Head of caudate nucleus (tissue), 42 donors: ENCODE results near the gene HTR5A.
A peak's percentile ranks its signal among the peaks of the same experiment; 100 is the strongest.

Source experiments
- DNase-seq, 42 donors: peaks; one replicate each; pipeline versions ENCODE4 v3.0.0 to v3.0.0-alpha.2; 2020 to 2021; ENCODE audit warnings: mixed read lengths in 7 of 42
- intact Hi-C: fragments of 100-400 bp; cut with DNase I; formaldehyde crosslinking; loops from one replicate; pipeline ENCODE4 v1.15.0; 2022

Gene HTR5A

DNA sequence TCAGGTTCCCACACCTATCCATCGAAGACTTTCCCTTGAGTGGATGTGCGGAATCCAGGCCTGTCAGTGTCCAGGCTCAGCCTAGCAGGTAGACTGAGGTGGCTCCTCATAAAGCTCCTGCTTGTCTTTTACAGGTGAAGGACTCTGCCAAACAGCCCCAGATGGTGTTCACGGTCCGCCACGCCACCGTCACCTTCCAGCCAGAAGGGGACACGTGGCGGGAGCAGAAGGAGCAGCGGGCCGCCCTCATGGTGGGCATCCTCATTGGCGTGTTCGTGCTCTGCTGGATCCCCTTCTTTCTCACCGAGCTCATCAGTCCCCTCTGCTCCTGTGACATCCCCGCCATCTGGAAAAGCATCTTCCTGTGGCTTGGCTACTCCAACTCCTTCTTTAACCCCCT is 13.9 kb downstream of the HTR5A start:
- intact Hi-C loops = no loop called here
- no peak for DNase-seq

DNA sequence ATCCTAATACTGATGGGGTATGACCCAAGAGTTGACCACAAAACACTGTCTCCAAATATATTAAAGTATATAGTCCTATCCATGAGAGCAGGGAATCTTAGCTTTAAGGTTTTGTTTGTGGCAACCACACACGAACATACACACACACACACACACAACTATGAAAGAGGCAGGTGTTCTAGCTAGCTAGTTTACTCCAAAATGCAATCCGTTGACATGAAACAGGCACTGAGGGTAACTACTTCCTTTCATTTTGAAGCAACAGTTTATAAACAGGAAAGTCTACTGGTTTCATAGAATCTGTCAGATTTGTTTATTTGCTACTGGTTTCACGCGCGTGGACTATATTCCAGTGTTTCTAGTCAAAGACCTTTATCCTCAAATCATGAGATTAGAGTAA is 14.8 kb downstream of the HTR5A start:
- intact Hi-C loops = no loop called here
- no peak for DNase-seq

DNA sequence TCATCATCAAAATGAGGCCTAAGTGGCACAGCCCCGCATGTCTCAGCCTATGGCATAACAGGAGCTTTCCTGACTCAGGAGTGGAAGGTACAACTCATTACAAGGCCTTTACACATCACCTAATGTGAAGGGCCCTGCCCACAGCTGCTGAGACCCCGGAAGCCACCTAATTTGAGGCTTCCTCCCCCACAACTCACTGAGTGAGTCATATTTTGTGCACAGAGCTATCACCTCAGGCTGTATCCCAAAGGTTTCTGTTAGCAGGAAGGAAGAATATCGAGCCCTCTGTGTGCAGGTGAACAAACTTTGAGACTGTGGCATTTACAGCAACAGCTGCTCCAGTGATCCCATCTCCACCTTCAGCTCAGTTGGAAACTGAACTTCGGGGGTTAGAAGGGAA is 20.6 kb downstream of the HTR5A start:
- intact Hi-C loops = no loop called here
- DNase-seq = peak in 7 of 42 donors; percentile 9 to 28 (median 19)

DNA sequence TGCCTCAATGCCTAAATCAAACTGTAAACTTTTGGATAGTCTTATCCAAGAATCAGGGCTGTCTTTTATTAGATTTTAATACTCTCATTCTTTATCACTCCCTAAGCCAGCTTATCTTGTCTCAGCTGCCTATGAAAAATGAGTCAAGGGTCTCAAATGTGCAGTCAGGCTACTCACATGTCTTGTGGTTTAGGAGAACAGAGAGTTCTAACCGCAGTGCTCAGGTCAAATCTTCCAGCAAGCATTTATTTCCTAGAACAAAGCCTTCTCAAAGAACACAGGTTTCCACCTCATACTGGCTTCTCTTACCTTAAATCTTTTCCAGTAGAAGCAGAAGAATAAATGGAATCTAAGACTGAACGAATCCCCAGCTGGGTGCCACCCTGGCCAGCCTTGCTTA is 23.5 kb downstream of the HTR5A start:
- no peak for DNase-seq
- intact Hi-C loops = no loop called here

DNA sequence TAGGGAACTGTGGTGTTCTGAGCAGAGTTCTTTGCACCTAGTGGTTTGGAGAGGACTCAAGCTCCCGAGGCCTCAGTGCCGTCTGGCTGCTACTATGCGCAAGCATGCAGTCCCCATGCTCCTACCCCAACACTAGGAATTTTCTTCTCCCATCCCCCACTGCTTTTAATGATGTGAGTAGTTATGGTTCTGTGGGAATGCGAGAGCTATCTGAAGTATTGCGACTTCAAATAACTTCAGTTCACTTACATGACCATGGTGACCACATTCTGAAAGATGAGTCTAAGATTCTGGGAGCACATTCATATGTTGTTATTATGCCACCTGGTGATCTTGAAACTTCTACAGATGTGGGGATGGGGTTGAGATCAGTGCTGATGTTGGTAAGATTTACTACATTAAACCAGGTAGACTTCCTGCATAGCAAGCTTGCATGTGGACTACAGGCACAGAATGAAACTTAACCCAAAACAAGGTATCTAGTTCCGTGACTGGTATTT is 24.6 kb downstream of the HTR5A start:
- intact Hi-C loops = no loop called here
- no peak for DNase-seq

DNA sequence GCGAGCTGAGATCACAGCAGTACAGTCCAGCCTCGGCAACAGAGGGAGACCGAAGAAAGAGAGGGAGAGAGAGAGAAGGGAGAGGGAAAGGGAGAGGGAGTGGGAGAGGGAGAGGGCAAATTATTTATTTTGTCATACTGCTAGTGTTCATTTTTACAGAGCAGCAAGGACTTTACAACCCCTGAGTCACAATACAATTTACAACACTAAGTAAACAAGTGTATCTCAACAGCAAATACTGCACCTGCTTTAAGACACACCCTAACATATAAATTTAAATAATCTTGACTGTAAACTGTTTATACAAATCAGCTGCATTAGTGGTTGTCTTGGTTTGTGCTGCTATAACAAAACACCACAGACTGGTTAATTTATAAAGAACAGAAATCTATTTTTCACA is 27.2 kb downstream of the HTR5A start:
- no peak for DNase-seq
- intact Hi-C loops = no loop called here

DNA sequence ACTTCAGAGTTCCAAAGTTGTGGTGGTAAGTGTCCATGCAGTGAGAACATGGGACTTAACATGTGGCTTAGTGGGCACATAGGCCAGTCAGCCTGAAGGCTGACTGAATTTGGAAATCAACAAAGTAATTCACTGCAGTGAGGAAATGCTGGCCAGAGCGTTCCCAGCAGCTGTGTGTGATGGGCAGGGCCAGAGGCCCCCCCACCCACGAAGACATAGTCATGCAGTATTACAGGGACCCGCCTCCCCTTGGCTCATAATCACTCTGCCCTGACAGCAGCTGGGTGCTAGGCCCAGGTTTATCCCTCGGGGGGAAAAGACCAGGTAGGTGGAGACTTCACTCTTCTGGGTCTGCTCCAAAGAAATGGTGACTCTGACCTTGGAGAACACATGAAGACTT is 33.7 kb downstream of the HTR5A start:
- intact Hi-C loops = no loop called here
- DNase-seq = no peak

DNA sequence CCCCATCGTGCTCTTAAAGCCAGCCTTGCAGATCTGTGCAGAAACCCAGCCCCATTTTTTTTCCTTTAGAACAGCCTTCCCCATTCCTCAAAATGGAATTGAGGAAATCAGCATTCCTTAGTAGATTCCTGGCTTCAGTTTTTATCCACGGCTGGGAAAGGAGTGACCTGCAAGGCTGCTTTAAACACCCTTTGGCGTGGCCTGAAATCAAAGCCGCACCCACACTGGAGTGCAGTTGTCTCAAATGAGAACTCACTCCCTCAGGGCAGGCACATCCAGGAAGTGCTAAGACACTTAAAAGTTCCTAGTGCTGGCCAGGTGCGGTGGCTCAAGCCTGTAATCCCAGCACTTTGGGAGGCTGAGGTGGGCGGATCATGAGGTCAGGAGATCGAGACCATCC is 34.8 kb downstream of the HTR5A start:
- intact Hi-C loops = no loop called here
- no peak for DNase-seq

DNA sequence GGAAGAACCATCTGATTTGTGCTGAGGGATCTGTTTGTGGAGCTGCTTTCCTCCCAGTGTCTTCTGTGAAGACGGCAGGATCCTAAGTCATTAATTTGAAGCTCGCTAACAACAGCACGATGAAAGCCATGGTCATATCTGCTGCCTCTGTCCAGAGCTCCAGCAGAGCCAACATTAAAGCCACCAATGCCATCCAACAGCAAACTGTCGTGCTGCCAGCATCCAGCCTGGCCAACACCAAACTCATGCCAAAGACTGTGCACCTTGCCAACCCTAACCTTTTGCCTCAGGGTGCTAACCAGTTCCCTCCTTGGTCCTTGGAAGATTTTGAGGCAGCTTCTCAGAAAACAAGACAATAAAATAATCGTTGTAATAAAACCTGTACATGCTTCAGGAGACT is 36.2 kb downstream of the HTR5A start:
- DNase-seq = no peak
- intact Hi-C loops = no loop called here

DNA sequence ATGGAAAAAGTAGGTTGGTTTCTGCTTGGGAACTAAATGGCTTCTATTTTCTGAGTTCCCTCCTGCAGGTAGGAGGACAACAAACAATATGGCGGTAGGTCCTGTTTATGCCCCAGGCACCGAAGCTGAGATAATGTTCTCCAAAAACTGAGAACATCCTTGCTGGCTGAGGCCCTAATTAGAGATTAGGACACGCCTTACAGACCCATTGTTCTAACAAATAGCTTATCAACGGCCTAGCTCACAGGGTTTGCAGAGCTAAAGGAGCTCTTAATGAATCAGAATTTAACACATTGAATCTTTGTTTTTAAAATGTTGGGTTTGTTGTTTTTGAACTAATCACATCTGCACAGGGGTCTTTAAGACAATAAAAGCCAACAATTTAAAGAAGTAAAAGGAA is 37.0 kb downstream of the HTR5A start:
- DNase-seq = no peak
- intact Hi-C loops = no loop called here

DNA sequence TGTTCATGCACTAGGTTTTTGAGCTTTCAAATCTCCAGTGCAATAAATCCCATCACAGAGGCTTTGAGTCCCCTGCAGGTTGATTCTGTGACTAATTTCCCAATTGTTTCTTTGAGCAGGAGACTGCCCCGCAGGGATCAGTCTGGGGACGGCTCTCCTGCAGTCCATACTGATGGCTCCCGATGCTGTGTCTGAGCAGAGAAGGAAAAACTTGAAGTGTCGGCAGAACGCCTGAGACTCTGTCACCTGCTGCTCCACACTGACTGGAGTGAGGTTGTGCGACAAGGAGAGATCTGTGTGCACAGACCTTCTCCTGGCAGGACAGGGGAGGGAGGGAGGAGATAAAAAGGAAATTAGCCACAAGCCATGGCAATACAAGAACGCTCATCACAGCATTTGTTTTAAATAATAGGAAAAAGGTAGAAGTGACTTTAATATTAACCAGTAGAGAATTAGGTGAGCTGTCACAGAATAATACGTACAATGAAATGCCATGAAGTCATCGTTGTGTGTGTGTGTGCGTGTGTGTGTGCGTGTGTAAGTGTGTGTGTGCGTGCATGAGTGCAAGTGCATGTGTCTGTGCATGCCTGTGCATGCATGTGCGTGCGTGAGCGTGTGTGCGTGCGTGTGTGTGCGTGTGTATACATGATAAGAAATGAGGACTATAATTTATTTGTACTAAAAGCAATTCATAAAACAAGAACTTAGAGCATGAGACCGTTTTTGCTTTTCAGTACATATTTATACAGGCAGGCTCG is 38.2 kb downstream of the HTR5A start:
- intact Hi-C loops = no loop called here
- DNase-seq = no peak

DNA sequence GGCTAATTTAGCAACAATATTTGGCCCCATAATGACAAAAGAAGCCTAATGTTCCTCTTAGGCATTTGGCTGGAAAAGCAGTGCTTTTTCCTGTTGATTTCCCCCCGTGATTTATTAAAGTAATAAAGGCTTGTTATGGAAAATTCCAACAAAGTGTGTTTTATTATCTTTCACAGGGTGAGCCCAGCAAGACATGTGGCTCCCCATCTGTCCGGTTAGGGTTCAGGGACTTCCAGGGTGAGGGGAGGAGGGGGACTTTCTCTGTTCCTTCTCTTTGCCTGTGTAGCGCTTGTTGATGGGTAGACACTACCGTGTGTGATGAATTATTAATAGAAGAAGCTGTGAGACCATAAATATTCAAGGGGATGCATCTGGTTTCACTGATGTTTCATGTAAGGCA is 39.0 kb downstream of the HTR5A start:
- intact Hi-C loops = no loop called here
- DNase-seq = no peak

DNA sequence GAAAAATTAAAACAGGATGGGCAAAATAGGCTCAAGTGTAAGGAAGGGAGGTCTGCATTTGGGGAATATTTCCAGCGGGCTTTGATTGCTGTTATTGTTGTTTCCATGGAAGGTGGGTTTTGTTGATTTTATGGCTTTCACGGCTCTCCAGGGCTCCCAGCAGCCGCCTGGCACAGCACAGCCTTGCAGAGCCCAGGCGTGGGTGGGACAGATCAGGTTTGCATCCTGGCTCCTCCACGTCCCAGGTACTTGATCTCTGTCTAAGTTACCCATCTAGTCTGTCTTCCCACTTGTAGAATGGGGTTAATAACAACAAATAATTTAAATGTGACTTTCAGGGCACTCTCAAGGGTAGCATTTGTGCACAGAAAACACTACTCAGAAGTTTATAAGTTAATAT is 45.2 kb downstream of the HTR5A start:
- DNase-seq = no peak
- intact Hi-C loops = no loop called here

DNA sequence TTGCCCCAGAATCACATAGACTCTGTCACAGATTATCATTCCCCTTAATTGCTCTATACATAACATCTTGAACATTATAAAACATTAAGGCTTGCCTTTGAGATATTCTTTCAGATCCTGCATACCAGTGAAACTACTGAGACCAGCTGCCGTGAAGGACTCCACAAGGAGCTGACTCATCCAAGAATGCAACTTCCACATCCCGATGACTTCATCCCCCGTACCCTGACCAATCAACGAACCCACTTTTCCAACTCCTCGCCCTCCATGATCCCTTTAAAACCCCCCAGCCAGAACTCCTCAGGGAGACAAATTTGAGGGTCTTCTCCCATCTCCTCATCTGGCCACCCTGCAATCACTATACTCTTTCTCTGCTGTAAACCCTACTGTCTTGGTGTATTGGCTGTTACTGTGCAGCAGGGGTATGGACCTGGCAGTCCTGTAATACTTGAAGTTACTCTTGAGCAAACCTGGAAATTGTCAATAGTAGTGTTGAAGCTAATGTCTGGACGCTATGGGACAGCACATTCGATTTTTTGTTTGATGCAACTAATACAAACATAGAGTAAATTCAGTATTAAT is 49.8 kb downstream of the HTR5A start:
- intact Hi-C loops = no loop called here
- no peak for DNase-seq

DNA sequence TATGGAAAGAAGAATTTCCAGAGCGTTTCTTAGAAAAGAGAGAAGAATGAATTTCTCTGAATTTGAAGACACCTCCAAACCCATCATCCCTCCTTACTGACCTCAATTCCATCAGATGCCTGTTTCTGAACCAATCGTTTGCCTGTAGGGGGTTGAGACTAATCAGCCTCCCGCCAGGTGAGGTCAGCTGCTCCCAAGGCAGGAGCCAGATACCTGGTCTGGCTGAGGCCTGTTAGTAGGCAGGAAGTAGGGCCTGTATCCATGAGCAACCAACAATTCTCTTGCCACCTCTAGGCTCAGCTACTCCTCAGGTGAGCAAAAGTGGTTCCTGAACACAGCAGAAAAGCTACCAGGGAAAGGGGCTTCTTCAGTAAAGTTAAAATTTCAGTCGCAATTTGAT is 50.3 kb downstream of the HTR5A start:
- no peak for DNase-seq
- intact Hi-C loops = no loop called here

DNA sequence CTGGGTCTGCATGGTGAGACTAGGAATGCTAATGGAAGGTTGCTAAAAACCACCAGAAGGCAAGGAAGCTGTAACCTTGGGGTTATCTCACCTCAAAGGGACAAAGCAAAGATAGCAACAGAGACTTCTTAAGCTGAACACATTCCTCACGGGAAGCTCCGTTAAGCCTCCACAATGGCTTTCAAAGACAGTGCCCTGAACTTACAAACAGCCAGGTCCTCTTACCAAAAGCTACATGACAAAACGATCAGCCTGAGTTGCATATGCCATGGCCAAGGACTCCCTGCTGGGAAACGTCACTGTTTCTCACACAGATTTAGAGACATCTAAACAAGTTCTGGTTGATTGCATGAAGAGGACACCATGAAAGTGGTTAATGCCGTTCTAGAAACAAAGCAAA is 52.7 kb downstream of the HTR5A start:
- no peak for DNase-seq
- intact Hi-C loops = no loop called here

DNA sequence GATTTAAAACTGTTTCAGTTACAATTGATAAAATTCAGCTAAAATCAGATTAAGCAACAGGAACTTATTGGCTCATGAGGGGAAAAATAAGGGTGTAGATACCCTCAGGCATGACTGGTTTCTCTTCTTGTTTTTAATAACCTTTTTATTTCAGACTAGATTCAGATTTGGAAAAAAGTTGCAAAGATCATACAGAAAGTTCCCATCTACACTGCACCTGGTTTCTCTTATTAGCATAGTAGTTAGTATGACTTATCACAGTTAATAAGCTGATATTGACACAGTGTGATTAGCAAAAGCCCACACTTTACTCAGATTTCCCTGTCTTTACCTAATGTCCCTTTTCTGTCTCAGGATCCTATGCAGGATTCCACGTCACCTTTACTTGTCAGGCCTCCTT is 53.3 kb downstream of the HTR5A start:
- DNase-seq = no peak
- intact Hi-C loops = no loop called here

DNA sequence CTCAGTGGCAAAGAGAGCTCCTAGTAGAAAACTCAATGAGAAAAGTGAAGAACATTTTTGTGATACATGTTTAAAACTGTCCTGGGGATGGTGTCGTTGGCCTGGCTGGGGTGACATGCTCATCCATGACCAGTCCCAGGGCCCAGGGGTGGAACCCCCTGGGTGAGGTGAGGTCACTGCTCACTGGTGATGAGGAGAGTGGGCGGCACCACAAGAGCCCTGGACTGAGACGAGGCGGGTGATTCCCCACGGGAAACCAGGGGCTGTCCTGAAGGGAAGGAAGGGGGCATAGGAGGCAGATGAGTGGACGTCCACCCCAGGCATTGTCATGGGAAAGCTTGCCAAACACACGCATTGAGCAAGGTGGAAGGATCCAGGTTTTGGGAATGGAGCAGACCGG is 54.6 kb downstream of the HTR5A start:
- DNase-seq = no peak
- intact Hi-C loops = no loop called here

DNA sequence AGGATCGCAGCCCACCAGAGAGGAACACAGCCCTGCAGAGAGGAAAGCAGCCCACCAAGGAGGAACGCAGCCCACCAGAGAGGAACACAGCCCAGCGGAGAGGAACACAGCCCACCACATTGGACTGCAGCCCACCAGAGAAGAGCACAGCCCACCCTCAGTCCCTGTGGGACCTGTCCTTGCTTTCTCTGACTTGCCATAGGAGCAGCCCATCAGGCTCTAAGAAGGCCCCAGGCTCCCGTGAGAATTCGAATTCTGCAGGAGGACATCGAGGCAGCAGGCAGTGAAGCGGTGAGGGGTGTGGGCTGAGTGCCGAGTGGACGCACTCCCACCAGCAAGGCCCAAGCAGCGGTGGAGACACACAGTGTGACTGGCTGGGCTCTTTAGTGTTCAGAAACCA is 59.1 kb downstream of the HTR5A start:
- intact Hi-C loops = no loop called here
- peak in 1 of 42 donors; percentile 33 for DNase-seq

DNA sequence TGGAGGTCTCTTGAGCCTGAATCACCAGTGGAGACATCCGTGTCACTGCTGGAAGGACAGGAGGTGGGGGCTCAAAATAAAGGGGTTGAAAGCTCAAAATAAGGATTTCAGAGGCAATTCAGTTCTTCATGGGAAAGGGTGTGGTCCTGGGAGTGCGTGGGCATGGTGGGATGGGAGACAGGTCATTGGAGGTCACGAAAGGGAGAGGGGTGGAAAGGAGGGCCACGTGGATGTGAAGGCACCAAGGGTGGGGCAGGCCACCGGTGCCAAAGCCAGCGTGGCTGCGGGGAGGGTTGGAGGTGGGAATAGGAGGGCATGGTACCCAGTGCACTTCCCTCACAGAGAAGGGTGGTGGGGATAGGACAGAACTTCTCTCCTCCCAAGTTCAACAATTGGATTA is 59.7 kb downstream of the HTR5A start:
- intact Hi-C loops = no loop called here
- peak in 1 of 42 donors; percentile 28 for DNase-seq

DNA sequence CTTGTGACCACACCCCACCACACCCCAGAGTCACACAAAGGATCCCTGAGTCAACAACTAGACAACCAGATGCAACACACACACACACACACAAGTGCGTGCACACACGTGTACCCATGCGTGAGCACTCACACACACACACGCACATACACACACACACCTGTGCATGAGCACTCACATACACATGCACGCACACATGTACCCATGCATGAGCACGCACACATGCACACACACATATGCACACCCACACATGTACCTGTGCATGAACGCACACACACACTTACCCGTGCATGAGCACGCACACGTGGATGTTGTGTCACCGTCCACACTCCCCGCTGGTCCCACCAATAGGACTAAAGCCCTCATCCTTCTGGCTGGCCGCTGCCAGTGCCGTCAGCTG is 60.4 kb downstream of the HTR5A start:
- intact Hi-C loops = no loop called here
- peak in 1 of 42 donors; percentile 28 for DNase-seq
